IPS-15b (cell line): ENCODE results near the gene ARL6IP6.
"Not testable (repeated sequence)": the region's sequence is repeated elsewhere in the genome, so short reads cannot be mapped to it uniquely, and the experiment has no call there.

ENCODE experiments used
- H3K27me3 ChIP-seq: one replicate; pipeline ENCODE4 v1.6.1; 2013; ENCODE audit warnings: low read length; ENCODE audit not compliant: control insufficient read depth, insufficient read depth
- H3K36me3 ChIP-seq: one replicate; pipeline ENCODE4 v1.6.1; 2013; ENCODE audit warnings: low read length; ENCODE audit not compliant: control insufficient read depth, insufficient read depth
- H3K4me1 ChIP-seq: one replicate; pipeline ENCODE4 v1.6.1; 2013; ENCODE audit warnings: mild to moderate bottlenecking, low read length; ENCODE audit not compliant: control insufficient read depth, insufficient read depth
- H3K4me3 ChIP-seq: one replicate; pipeline ENCODE4 v1.5.1; 2013; ENCODE audit warnings: low read depth, low read length
- H3K9ac ChIP-seq: one replicate; pipeline ENCODE4 v1.6.1; 2013; ENCODE audit warnings: low read depth, mild to moderate bottlenecking, low read length
- H3K9me3 ChIP-seq: one replicate; pipeline ENCODE4 v1.6.1; 2013; ENCODE audit warnings: mild to moderate bottlenecking, low read length; ENCODE audit not compliant: control insufficient read depth, insufficient read depth

ARL6IP6 gene

DNA sequence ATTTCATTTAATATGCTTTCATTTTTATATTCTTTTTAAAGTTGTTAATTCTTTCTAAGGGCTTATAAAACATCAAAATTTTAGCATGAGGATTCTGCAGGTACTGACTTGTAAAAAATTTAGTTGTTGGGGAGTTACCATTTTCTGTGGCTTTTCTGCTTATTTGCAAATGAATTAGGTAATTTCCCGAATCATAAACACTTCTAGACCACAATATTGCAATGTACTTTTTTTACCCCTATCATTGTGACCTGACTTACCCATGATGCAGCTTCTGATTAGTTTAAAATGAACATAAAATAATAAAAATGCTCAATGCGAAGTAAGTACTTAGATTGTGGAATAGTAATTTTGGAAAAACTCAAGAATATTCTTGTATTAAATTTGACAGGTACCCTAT, 11.4 kb downstream of the ARL6IP6 start:
- H3K4me3 ChIP-seq: no peak overlapping the region
- no peak overlapping the region for H3K9ac ChIP-seq
- no peaks in the 10 kb centered on the region for H3K27me3 ChIP-seq
- no peaks in the 10 kb centered on the region for H3K4me1 ChIP-seq
- H3K9me3 ChIP-seq: no peaks in the 10 kb centered on the region
- H3K36me3 ChIP-seq: no peaks in the 10 kb centered on the region

DNA sequence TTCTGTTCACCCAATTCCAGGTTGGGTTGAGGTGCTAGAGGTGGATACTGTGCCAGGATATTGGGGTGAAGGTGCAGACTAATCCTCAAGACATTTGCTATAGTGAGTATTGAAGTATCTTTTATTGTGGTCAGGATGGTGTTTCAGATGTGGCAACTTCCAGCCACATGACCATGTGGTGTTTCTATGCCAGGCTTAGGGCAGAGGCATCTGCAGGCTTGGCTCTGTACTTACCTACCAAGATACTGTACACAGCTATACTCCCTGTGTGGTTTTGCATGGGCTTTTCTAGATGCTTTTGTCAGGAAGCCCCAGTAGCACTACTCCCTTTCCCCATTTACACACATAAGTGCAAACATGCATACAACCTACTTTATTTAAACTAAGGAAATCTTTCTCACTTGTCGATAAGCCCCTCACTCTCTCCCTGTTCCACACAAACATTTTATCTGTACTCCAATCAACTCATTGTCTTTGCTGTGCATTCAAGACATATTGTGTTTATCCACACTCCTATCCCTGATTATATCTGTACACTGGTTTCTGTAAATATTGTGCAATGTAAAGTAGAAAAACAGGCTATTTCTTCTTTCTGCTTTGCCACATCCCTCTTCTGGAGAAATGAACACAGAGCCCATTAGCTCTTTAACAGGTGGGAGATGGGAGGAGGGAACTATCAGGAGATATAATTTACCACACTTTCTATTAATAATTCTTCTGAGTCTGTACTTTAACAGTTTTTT, 12.3 kb downstream of the ARL6IP6 start:
- no peaks in the 10 kb centered on the region for H3K4me1 ChIP-seq
- H3K4me3 ChIP-seq: no peak overlapping the region
- no peaks in the 10 kb centered on the region for H3K36me3 ChIP-seq
- H3K9me3 ChIP-seq: no peaks in the 10 kb centered on the region
- no peak overlapping the region for H3K9ac ChIP-seq
- H3K27me3 ChIP-seq: no peaks in the 10 kb centered on the region

GRCh38 chr2:152737509-152737908, 19.1 kb downstream of the ARL6IP6 start:
- not testable (repeated sequence) for H3K27me3 ChIP-seq, H3K4me3 ChIP-seq, H3K9me3 ChIP-seq, H3K9ac ChIP-seq, H3K4me1 ChIP-seq, H3K36me3 ChIP-seq

DNA sequence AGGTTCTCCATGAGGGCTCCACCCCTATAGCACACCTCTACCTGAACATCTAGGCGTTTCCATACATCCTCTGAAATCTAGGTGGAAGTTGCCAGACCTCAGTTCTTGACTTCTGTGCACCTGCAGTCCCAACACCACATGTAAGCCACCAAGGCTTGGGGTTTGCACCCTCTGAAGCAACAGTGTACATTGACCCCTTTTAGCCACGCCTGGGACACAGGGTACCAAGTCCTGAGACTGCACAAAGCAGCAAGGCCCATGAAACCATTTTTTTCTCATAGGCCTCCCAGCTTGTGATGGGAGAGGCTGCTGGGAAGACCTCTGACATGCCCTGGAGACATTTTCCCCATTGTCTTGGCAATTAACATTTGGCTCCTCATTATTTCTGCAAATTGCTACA, 20.0 kb downstream of the ARL6IP6 start:
- no peak overlapping the region for H3K4me3 ChIP-seq
- no peaks in the 10 kb centered on the region for H3K27me3 ChIP-seq
- H3K4me1 ChIP-seq: no peaks in the 10 kb centered on the region
- H3K9me3 ChIP-seq: no peaks in the 10 kb centered on the region
- H3K36me3 ChIP-seq: no peaks in the 10 kb centered on the region
- H3K9ac ChIP-seq: no peak overlapping the region

DNA sequence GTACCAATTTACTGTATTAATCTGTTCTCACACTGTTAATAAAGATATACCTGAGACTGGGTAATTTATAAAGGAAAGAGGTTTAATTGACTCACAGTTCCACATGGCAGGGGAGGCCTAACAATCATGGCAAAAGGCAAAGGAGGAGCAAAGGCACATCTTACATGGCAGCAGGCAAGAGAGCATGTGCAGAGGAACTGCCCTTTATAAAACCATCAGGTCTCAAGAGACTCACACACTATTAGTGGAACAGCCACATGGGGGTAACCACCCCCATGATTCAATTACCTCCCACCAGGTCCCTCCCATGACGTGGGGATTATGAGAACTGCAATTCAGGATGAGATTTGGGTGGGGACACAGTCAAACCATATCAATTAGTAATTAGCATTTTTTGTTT, 21.3 kb downstream of the ARL6IP6 start:
- not testable (repeated sequence) for H3K36me3 ChIP-seq, H3K4me3 ChIP-seq, H3K4me1 ChIP-seq, H3K27me3 ChIP-seq, H3K9me3 ChIP-seq, H3K9ac ChIP-seq

DNA sequence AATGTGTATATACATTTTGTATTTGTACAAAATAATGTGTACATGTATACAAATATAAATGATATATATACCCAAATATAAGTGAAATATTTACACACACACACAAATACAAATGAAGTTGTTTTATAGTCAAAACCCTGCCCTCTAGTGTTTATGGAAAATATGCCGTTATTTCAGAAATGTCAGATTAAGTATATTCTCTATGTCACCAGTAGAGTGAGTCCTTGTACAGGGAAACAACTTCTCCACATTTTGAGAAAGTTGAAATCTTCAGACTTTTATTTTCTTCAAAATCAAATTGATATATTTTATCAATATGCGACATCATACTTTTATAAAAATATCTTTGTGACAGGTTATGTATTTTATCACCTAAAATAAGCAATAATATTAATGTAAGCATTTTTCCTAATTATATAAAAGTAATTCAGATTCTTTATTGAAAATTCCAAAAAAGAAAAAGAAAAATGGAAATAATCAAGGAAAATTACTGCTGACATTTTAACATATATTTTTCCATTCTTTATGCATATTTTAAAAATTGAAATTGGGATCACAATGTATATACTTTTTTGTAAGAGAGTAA, 22.4 kb downstream of the ARL6IP6 start:
- no peaks in the 10 kb centered on the region for H3K4me1 ChIP-seq
- H3K9me3 ChIP-seq: no peaks in the 10 kb centered on the region
- H3K27me3 ChIP-seq: no peaks in the 10 kb centered on the region
- H3K9ac ChIP-seq: no peak overlapping the region
- H3K4me3 ChIP-seq: no peak overlapping the region
- H3K36me3 ChIP-seq: no peaks in the 10 kb centered on the region

DNA sequence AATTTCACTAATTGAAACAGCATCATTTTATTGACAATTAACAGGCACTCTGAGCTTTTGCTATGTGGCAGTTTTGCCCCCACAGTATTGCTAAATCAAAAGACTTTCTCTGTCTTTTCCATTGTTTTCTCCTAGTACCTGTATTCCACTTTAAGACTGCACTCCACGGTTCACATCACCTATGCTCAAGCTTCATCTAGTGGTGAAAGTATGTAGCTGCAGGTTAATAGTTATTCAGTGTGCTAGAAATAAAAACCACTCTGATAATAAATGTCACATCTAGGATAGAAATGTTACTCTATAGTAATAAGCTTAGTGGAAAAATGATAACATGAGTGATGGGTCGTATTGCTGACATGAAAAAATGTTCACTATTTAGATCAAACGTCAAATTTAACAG, 24.6 kb downstream of the ARL6IP6 start:
- Histone ChIP-seq H3K27me3 (no peaks in the 10 kb centered on the region), H3K9me3 (no peaks in the 10 kb centered on the region), H3K36me3 (no peaks in the 10 kb centered on the region), H3K9ac (no peak overlapping the region), H3K4me1 (no peaks in the 10 kb centered on the region), H3K4me3 (no peak overlapping the region)

GRCh38 chr2:152747751-152748150, 29.3 kb downstream of the ARL6IP6 start:
- not testable (repeated sequence) for H3K9ac ChIP-seq, H3K9me3 ChIP-seq, H3K36me3 ChIP-seq, H3K27me3 ChIP-seq, H3K4me1 ChIP-seq, H3K4me3 ChIP-seq

DNA sequence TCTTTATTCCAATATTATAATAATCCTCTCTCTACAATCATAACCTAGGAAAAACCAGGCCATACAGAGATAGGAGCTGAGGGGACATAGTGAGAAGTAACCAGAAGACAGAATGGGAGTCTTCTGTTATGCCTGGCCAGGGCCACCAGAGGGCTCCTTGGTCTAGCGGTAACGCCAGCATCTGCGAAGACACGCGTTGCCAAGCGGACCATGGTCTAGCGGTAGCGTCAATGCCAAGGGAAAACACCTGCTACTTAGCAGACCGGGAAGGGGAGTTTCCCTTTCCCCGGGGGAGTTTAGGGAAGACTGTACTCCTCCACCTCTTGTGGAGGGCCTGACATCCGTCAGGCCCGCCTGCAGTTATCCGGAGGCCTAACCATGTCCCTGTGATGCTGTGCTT, 36.6 kb downstream of the ARL6IP6 start:
- H3K4me3 ChIP-seq: no peak overlapping the region
- no peaks in the 10 kb centered on the region for H3K36me3 ChIP-seq
- no peaks in the 10 kb centered on the region for H3K9me3 ChIP-seq
- no peaks in the 10 kb centered on the region for H3K27me3 ChIP-seq
- no peak overlapping the region for H3K9ac ChIP-seq
- no peaks in the 10 kb centered on the region for H3K4me1 ChIP-seq

- Histone ChIP-seq H3K4me3 (no peak overlapping the region), H3K27me3 (no peaks in the 10 kb centered on the region), H3K36me3 (no peaks in the 10 kb centered on the region), H3K9ac (no peak overlapping the region), H3K4me1 (no peaks in the 10 kb centered on the region), H3K9me3 (no peaks in the 10 kb centered on the region)
Observed at GRCh38 chr2:152759290-152760072, 41.1 kb downstream of the ARL6IP6 start.

GRCh38 chr2:152761214-152761613, 42.8 kb downstream of the ARL6IP6 start:
- no peaks in the 10 kb centered on the region for H3K36me3 ChIP-seq
- H3K4me3 ChIP-seq: no peak overlapping the region
- H3K27me3 ChIP-seq: no peaks in the 10 kb centered on the region
- no peaks in the 10 kb centered on the region for H3K9me3 ChIP-seq
- no peak overlapping the region for H3K9ac ChIP-seq
- H3K4me1 ChIP-seq: no peaks in the 10 kb centered on the region

- no peaks in the 10 kb centered on the region for H3K36me3 ChIP-seq
- no peaks in the 10 kb centered on the region for H3K27me3 ChIP-seq
- no peaks in the 10 kb centered on the region for H3K4me1 ChIP-seq
- H3K9ac ChIP-seq: no peak overlapping the region
- H3K4me3 ChIP-seq: no peak overlapping the region
- H3K9me3 ChIP-seq: no peaks in the 10 kb centered on the region
Observed at GRCh38 chr2:152762202-152762601, 43.8 kb downstream of the ARL6IP6 start.
